CD4-positive, alpha-beta memory T cell (primary cell): ENCODE results near the gene ATXN7. TPM values are rescaled to one million over a fixed set of nuclear protein-coding genes. Genes with fewer than 3 reads are reported as not detected.

Experiments
- CTCF ChIA-PET: fragments of 350-600 bp; sonication (Branson Sonifier 250); formaldehyde crosslinking; loops from one replicate; lab custom pipeline; 2021; ENCODE audit warnings: inconsistent platforms; ENCODE audit not compliant: partially characterized antibody; lab: Charles Lee
- POLR2A ChIA-PET: fragments of 350-600 bp; sonication (Branson Sonifier 250); formaldehyde crosslinking; loops from one replicate; lab custom pipeline; 2021; ENCODE audit not compliant: partially characterized antibody; lab: Charles Lee
- DNase-seq, 5 donors: peaks; one replicate each; pipeline versions ENCODE4 v3.0.0 to v3.0.0-alpha.2; 2020 to 2022; ENCODE audit warnings: mixed read lengths in 1 of 5
- H3K27ac ChIP-seq: one replicate; pipeline ENCODE4 v1.7.0; 2013; ENCODE audit warnings: low read depth, low read length
- H3K27me3 ChIP-seq: 2 replicates; pipeline ENCODE4 v1.7.0; 2013; ENCODE audit warnings: mild to moderate bottlenecking, low read length, moderate library complexity; ENCODE audit not compliant: insufficient read depth
- H3K36me3 ChIP-seq: 2 replicates; pipeline ENCODE4 v1.7.0; 2013; ENCODE audit warnings: mild to moderate bottlenecking, low read length, moderate library complexity; ENCODE audit not compliant: insufficient read depth
- H3K4me1 ChIP-seq: 2 replicates; pipeline ENCODE4 v1.7.0; 2013; ENCODE audit warnings: mild to moderate bottlenecking, low read length, moderate library complexity; ENCODE audit not compliant: insufficient read depth
- H3K4me3 ChIP-seq, 2 donors: one replicate each; pipeline ENCODE4 v1.7.0; 2013; ENCODE audit warnings: low read length in 2 of 2, mild to moderate bottlenecking in 1 of 2
- H3K9me3 ChIP-seq, 2 donors: one replicate each; pipeline ENCODE4 v1.7.0; 2013; ENCODE audit warnings: low read length in 2 of 2, control low read depth in 1 of 2; ENCODE audit not compliant: control insufficient read depth in 1 of 2
- H3K27ac Mint-ChIP-seq, 7 donors: one replicate each; pipeline ENCODE4 v1.8.0; 2020 to 2021; ENCODE audit warnings: mixed read lengths in 7 of 7, mild to moderate bottlenecking in 6 of 7, inconsistent platforms in 3 of 7, moderate library complexity in 3 of 7
- H3K27me3 Mint-ChIP-seq, 2 donors: one replicate each; pipeline ENCODE4 v1.8.0; 2020 to 2021; ENCODE audit warnings: mixed read lengths in 2 of 2
- H3K36me3 Mint-ChIP-seq, 2 donors: one replicate each; pipeline ENCODE4 v1.8.0; 2020 to 2021; ENCODE audit warnings: mixed read lengths in 2 of 2, inconsistent platforms in 1 of 2, mild to moderate bottlenecking in 1 of 2
- H3K4me1 Mint-ChIP-seq, 4 donors: one replicate each; pipeline ENCODE4 v1.8.0; 2020 to 2021; ENCODE audit warnings: mixed read lengths in 4 of 4, mild to moderate bottlenecking in 1 of 4
- H3K4me3 Mint-ChIP-seq, 8 donors: one replicate each; pipeline ENCODE4 v1.8.0; 2020 to 2021; ENCODE audit warnings: mixed read lengths in 8 of 8, mild to moderate bottlenecking in 7 of 8, moderate library complexity in 6 of 8, inconsistent platforms in 3 of 8
- H3K9me3 Mint-ChIP-seq, 8 donors: one replicate each; pipeline ENCODE4 v1.8.0; 2020 to 2021; ENCODE audit warnings: mixed read lengths in 8 of 8, mild to moderate bottlenecking in 5 of 8, inconsistent platforms in 3 of 8, moderate library complexity in 1 of 8
- intact Hi-C: fragments of 100-400 bp; cut with micrococcal nuclease; formaldehyde crosslinking; loops from one replicate; pipeline ENCODE4 v1.15.1; 2023
- polyA plus RNA-seq, 2 donors: library from polyadenylated mRNA; unstranded; fragments of 300-500 nt; fragmentation: Illumina TruSeq; gene quantifications; one replicate each; pipeline ENCODE4 v1.2.3, GENCODE V29; 2021
- total RNA-seq, 2 experiments: library from RNA; stranded (reverse); gene quantifications; one replicate each; pipeline ENCODE4 v1.2.3, GENCODE V29; 2021

The ATXN7 gene
- total and polyA plus RNA-seq, 4 experiments from 2014 or later: 13.4 to 160 (median 89.2) TPM

- Histone ChIP-seq H3K4me1 (peaks cover 17% of the 10 kb centered on the region), H3K9me3 (no peaks in the 10 kb centered on the region), H3K27me3 (no peaks in the 10 kb centered on the region), H3K36me3 (peaks cover under 1% of the 10 kb centered on the region), H3K27ac (no peak overlapping the region), H3K4me3 (no peak overlapping the region)
- ChIA-PET POLR2A (interaction anchor here (1.2 to 14.5 kb wide), 3 partner anchors 20 to 48 kb away, joined by 4 to 347 read pairs (median 4); partner anchors contain the start of gene SCAANT1), CTCF (interaction anchor here (2.0 to 16.0 kb wide), 4 partner anchors 9 to 63 kb away, joined by 7 to 875 read pairs (median 60); partner anchors contain the start of gene PSMD6)
- H3K36me3 Mint-ChIP-seq: peaks cover 5 to 7% of the 10 kb centered on the region in 2 donors
- intact Hi-C loops: no loop called here
- peak overlapping the region in 6 of 8 donors; percentile 21 to 69 (median 38) for H3K4me3 Mint-ChIP-seq
- H3K4me1 Mint-ChIP-seq: peaks cover 34 to 50% (median 41%) of the 10 kb centered on the region in 4 donors
- H3K27ac Mint-ChIP-seq: peak overlapping the region; percentile 27 to 87 (median 68)
- no peak for DNase-seq
- no peaks in the 10 kb centered on the region for H3K27me3 Mint-ChIP-seq
- H3K9me3 Mint-ChIP-seq: no peaks in the 10 kb centered on the region
Observed at GRCh38 chr3:63960048-63960711, 96.5 kb downstream of the ATXN7 start.

- POLR2A ChIA-PET: interaction anchor here (0.8 to 14.5 kb wide), 8 partner anchors 9 to 62 kb away, joined by 3 to 347 read pairs (median 6); partner anchors contain the start of genes PSMD6 and SCAANT1
Observed at GRCh38 chr3:63961891-63962290, 98.2 kb downstream of the ATXN7 start.

GRCh38 chr3:63963496-63963895 is 99.8 kb downstream of the ATXN7 start:
- H3K36me3 ChIP-seq: no peaks in the 10 kb centered on the region
- Mint-ChIP-seq H3K36me3 (peaks cover under 1 to 7% of the 10 kb centered on the region in 2 donors), H3K9me3 (no peaks in the 10 kb centered on the region), H3K4me1 (peaks cover 37 to 63% (median 47%) of the 10 kb centered on the region in 4 donors), H3K4me3 (peak overlapping the region in 1 of 8 donors; percentile 15), H3K27me3 (no peaks in the 10 kb centered on the region), H3K27ac (peak overlapping the region in 3 of 7 donors; percentile 3 to 82 (median 74))
- no peak for DNase-seq
- no peak overlapping the region for H3K27ac ChIP-seq
- intact Hi-C loops: no loop called here
- no peak overlapping the region for H3K4me3 ChIP-seq
- no peaks in the 10 kb centered on the region for H3K9me3 ChIP-seq
- ChIA-PET CTCF (interaction anchor here (1.1 to 16.0 kb wide), 5 partner anchors 21 to 59 kb away, joined by 3 to 875 read pairs (median 4); partner anchors contain the start of gene PSMD6), POLR2A (interaction anchor here (0.7 to 14.5 kb wide), 5 partner anchors 15 to 60 kb away, joined by 3 to 347 read pairs (median 13); partner anchors contain the start of gene PSMD6)
- peaks cover 39% of the 10 kb centered on the region for H3K4me1 ChIP-seq
- H3K27me3 ChIP-seq: no peaks in the 10 kb centered on the region

More at GRCh38 chr3:63961891-63962290, 98.2 kb downstream of the ATXN7 start:
- Histone ChIP-seq H3K27ac (no peak overlapping the region), H3K27me3 (no peaks in the 10 kb centered on the region), H3K36me3 (no peaks in the 10 kb centered on the region), H3K4me1 (peaks cover 33% of the 10 kb centered on the region), H3K4me3 (no peak overlapping the region), H3K9me3 (no peaks in the 10 kb centered on the region)
- no peaks in the 10 kb centered on the region for H3K27me3 Mint-ChIP-seq
- peak overlapping the region in 4 of 7 donors; percentile 32 to 74 (median 57) for H3K27ac Mint-ChIP-seq
- H3K9me3 Mint-ChIP-seq: no peaks in the 10 kb centered on the region
- intact Hi-C loops: loop anchor here (1.0 kb wide), 3 partner anchors 17 to 61 kb away; partner anchors contain the start of gene PSMD6
- DNase-seq: peak in 4 of 5 donors; percentile 65 to 68 (median 66)
- CTCF ChIA-PET: interaction anchor here (0.7 to 16.0 kb wide), 20 partner anchors 9 to 66 kb away, joined by 3 to 875 read pairs (median 6); partner anchors contain the start of genes PSMD6 and SCAANT1
- H3K4me3 Mint-ChIP-seq: no peak overlapping the region
- H3K36me3 Mint-ChIP-seq: peaks cover 0 to 3% of the 10 kb centered on the region in 2 donors
- peaks cover 37 to 59% (median 47%) of the 10 kb centered on the region in 4 donors for H3K4me1 Mint-ChIP-seq

GRCh38 chr3:63964681-63965485 is 101.2 kb downstream of the ATXN7 start:
- intact Hi-C loops: no loop called here
- Histone ChIP-seq H3K9me3 (no peaks in the 10 kb centered on the region), H3K36me3 (no peaks in the 10 kb centered on the region), H3K4me3 (no peak overlapping the region), H3K27me3 (no peaks in the 10 kb centered on the region), H3K4me1 (peaks cover 47% of the 10 kb centered on the region), H3K27ac (no peak overlapping the region)
- Mint-ChIP-seq H3K36me3 (peaks cover 5 to 9% of the 10 kb centered on the region in 2 donors), H3K27me3 (no peaks in the 10 kb centered on the region), H3K9me3 (no peaks in the 10 kb centered on the region), H3K4me3 (no peak overlapping the region), H3K27ac (peak overlapping the region in 6 of 7 donors; percentile 79 to 95 (median 86)), H3K4me1 (peaks cover 35 to 67% (median 44%) of the 10 kb centered on the region in 4 donors)
- no peak for DNase-seq
- ChIA-PET POLR2A (interaction anchor here (2.7 to 14.5 kb wide), 4 partner anchors 15 to 58 kb away, joined by 13 to 347 read pairs (median 38); partner anchors contain the start of genes PSMD6 and SCAANT1), CTCF (interaction anchor here (0.6 to 16.0 kb wide), 4 partner anchors 20 to 61 kb away, joined by 3 to 875 read pairs (median 52); partner anchors contain the start of gene PSMD6)

- Histone ChIP-seq H3K4me3 (no peak overlapping the region), H3K4me1 (peaks cover 51% of the 10 kb centered on the region), H3K9me3 (no peaks in the 10 kb centered on the region), H3K27ac (peak overlapping the region; percentile 69), H3K36me3 (no peaks in the 10 kb centered on the region), H3K27me3 (no peaks in the 10 kb centered on the region)
- Mint-ChIP-seq H3K9me3 (no peaks in the 10 kb centered on the region), H3K27me3 (no peaks in the 10 kb centered on the region), H3K36me3 (peaks cover 6 to 13% of the 10 kb centered on the region in 2 donors), H3K27ac (peak overlapping the region; percentile 84 to 98 (median 95)), H3K4me3 (peak overlapping the region in 1 of 8 donors; percentile 2), H3K4me1 (peaks cover 37 to 71% (median 47%) of the 10 kb centered on the region in 4 donors)
- ChIA-PET POLR2A (interaction anchor here (1.4 to 14.5 kb wide), 5 partner anchors 14 to 102 kb away, joined by 4 to 347 read pairs (median 36); partner anchors contain the start of genes ATXN7, PSMD6, SCAANT1 and THOC7), CTCF (interaction anchor here (0.6 to 16.0 kb wide), 3 partner anchors 19 to 57 kb away, joined by 3 to 875 read pairs (median 101); partner anchors contain the start of gene PSMD6)
- intact Hi-C loops: no loop called here
- no peak for DNase-seq
Observed at GRCh38 chr3:63966007-63966406, 102.3 kb downstream of the ATXN7 start.

- H3K4me1 Mint-ChIP-seq: peaks cover 40 to 76% (median 54%) of the 10 kb centered on the region in 4 donors
- DNase-seq: peak in 1 of 5 donors; percentile 54
- Histone ChIP-seq H3K36me3 (no peaks in the 10 kb centered on the region), H3K27ac (peak overlapping the region; percentile 69), H3K27me3 (no peaks in the 10 kb centered on the region), H3K4me1 (peaks cover 59% of the 10 kb centered on the region), H3K9me3 (no peaks in the 10 kb centered on the region), H3K4me3 (peak overlapping the region in 1 of 2 donors; percentile 65)
- H3K36me3 Mint-ChIP-seq: peaks cover 6 to 13% of the 10 kb centered on the region in 2 donors
- intact Hi-C loops: no loop called here
- peak overlapping the region in 7 of 8 donors; percentile 69 to 96 (median 89) for H3K4me3 Mint-ChIP-seq
- peak overlapping the region; percentile 84 to 98 (median 95) for H3K27ac Mint-ChIP-seq
- ChIA-PET POLR2A (interaction anchor here (1.2 to 14.5 kb wide), 8 partner anchors 9 to 103 kb away, joined by 4 to 347 read pairs (median 22); partner anchors contain the start of genes ATXN7, PSMD6, SCAANT1 and THOC7), CTCF (interaction anchor here (1.3 to 16.0 kb wide), 3 partner anchors 9 to 56 kb away, joined by 4 to 875 read pairs (median 101); partner anchors contain the start of gene PSMD6)
- H3K9me3 Mint-ChIP-seq: no peaks in the 10 kb centered on the region
- H3K27me3 Mint-ChIP-seq: no peaks in the 10 kb centered on the region
Observed at GRCh38 chr3:63966871-63967270, 103.2 kb downstream of the ATXN7 start.
